Measurements from ENCODE around the gene PRKCA. TPM values are rescaled to one million over a fixed set of nuclear protein-coding genes. Genes with fewer than 3 reads are reported as not detected.

Gene PRKCA
- total and polyA plus RNA-seq, 2 of the 13 experiments (the other 11 are each of a cell fraction or from before 2014, with no cell fraction given): 18.5 to 21.5 TPM

GRCh38 chr17:66841744-66842143 lies 539.3 kb downstream of the PRKCA start:
- ChIA-PET CTCF (ENCODE audit: low intra/inter-chr PET ratio, low total read pairs) (no interaction called here), POLR2A (no interaction called here)
- intact Hi-C loops (cut with micrococcal nuclease; ENCODE audit: unreplicated experiment) (no loop called here), in situ Hi-C loops (cut with HindIII; ENCODE audit: extremely low pct_ligation_motif_present, low pct_unique_long_range_greater_than_20kb) (no loop called here)
- FAIRE-seq (no peak), ATAC-seq (no peak), DNase-seq (ENCODE audit: low spot score) (no peak)
- 3% methylated on average over 4 of the region's 4 CpGs for WGBS (ENCODE audit: low lambda C conversion rate)
- no peak overlapping the region for H2AFZ ChIP-seq (ENCODE audit: low read length)
- H3K4me2 ChIP-seq (ENCODE audit: low read depth, low read length): no peak overlapping the region
- H4K20me1 ChIP-seq (ENCODE audit: insufficient read depth, low read length): no peaks in the 10 kb centered on the region
- no peaks in the 10 kb centered on the region for H3K9me3 ChIP-seq (ENCODE audit: low read length)
- no peak overlapping the region for H3K9ac ChIP-seq (ENCODE audit: insufficient read depth, low read depth, low read length)
- H3K4me1 ChIP-seq (ENCODE audit: insufficient read depth, low read length): no peaks in the 10 kb centered on the region
- H3K4me3 ChIP-seq (replicated peaks in 1 of 3; ENCODE audit: insufficient read depth in 1 of 3, low read depth in 2 of 3, low read length in 3 of 3): no peak overlapping the region
- no TSS peak for BruUV-seq (replicated peaks)
- no peaks in the 10 kb centered on the region for H3K36me3 ChIP-seq (replicated peaks in 1 of 2; ENCODE audit: control insufficient read depth in 1 of 2, insufficient read depth in 2 of 2, low read length in 2 of 2)
- H3K27ac ChIP-seq (ENCODE audit: extremely low read length, insufficient read depth, low read length): no peak overlapping the region
- H3K27me3 ChIP-seq (ENCODE audit: control insufficient read depth in 1 of 2, insufficient read depth in 2 of 2, low read length in 2 of 2): peaks cover 5 to 36% of the 10 kb centered on the region in 2 experiments
- no peaks in the 10 kb centered on the region for H3K79me2 ChIP-seq (ENCODE audit: insufficient read depth, low read length)
- TF ChIP-seq ZNF501 (CRISPR knock-in tag; IDR thresholded peaks at IDR 0.05): no peak
- TF ChIP-seq KDM4B (CRISPR knock-in tag; IDR thresholded peaks at IDR 0.05): no peak

- Histone ChIP-seq H3K4me3 (replicated peaks in 1 of 3; ENCODE audit: insufficient read depth in 1 of 3, low read depth in 2 of 3, low read length in 3 of 3) (no peak overlapping the region), H3K9me3 (ENCODE audit: low read length) (no peaks in the 10 kb centered on the region), H3K36me3 (replicated peaks in 1 of 2; ENCODE audit: control insufficient read depth in 1 of 2, insufficient read depth in 2 of 2, low read length in 2 of 2) (no peaks in the 10 kb centered on the region), H3K27me3 (ENCODE audit: control insufficient read depth in 1 of 2, insufficient read depth in 2 of 2, low read length in 2 of 2) (peaks cover 6 to 28% of the 10 kb centered on the region in 2 experiments; a peak in 4 of 5 replicates), H2AFZ (ENCODE audit: low read length) (no peak overlapping the region), H3K79me2 (ENCODE audit: insufficient read depth, low read length) (no peaks in the 10 kb centered on the region), H3K27ac (ENCODE audit: extremely low read length, insufficient read depth, low read length) (no peak overlapping the region), H3K4me1 (ENCODE audit: insufficient read depth, low read length) (no peaks in the 10 kb centered on the region), H3K9ac (ENCODE audit: insufficient read depth, low read depth, low read length) (no peak overlapping the region), H4K20me1 (ENCODE audit: insufficient read depth, low read length) (no peaks in the 10 kb centered on the region), H3K4me2 (ENCODE audit: low read depth, low read length) (no peak overlapping the region)
- POLR2A ChIA-PET: no interaction called here
- no peak for TF ChIP-seq HMGA1 (CRISPR knock-in tag; conservative IDR thresholded peaks at IDR 0.05)
- no peak for TF ChIP-seq ZFAT (CRISPR knock-in tag; conservative IDR thresholded peaks at IDR 0.05)
- FAIRE-seq: no peak
- intact Hi-C loops (cut with micrococcal nuclease; ENCODE audit: unreplicated experiment): no loop called here
- no TSS peak for BruUV-seq (replicated peaks)
- 3% methylated on average over 5 of the region's 5 CpGs for WGBS (ENCODE audit: low lambda C conversion rate)
- no peak for DNase-seq (ENCODE audit: low spot score)
- CTCF ChIA-PET (ENCODE audit: low intra/inter-chr PET ratio, low total read pairs): no interaction called here
- in situ Hi-C loops (cut with HindIII; ENCODE audit: extremely low pct_ligation_motif_present, low pct_unique_long_range_greater_than_20kb): no loop called here
- no peak for ATAC-seq
Observed at GRCh38 chr17:66842505-66842904, 540.1 kb downstream of the PRKCA start.

All from HepG2 (cell line).